Liver (tissue), 9 donors: ENCODE data around the gene B3GAT2. TPM values are rescaled to one million over a fixed set of nuclear protein-coding genes. Genes with fewer than 3 reads are reported as not detected.

Experiments used
- DNase-seq: peaks from one replicate; pipeline ENCODE4 v3.0.0-alpha.2; 2017; ENCODE audit warnings: low spot score
- H3K27ac ChIP-seq, 2 donors: one replicate each; pipeline ENCODE4 v1.7.0; 2013; ENCODE audit warnings: inconsistent platforms in 2 of 2, low read length in 2 of 2, control low read depth in 1 of 2, low read depth in 1 of 2, mild to moderate bottlenecking in 1 of 2
- H3K27me3 ChIP-seq, 4 donors: one replicate each; pipeline versions ENCODE4 v1.6.1 to v1.7.0; 2013; ENCODE audit warnings: low read length in 3 of 4, inconsistent platforms in 1 of 4, mild to moderate bottlenecking in 1 of 4, moderate library complexity in 1 of 4; ENCODE audit not compliant: control insufficient read depth in 4 of 4, insufficient read depth in 4 of 4
- H3K36me3 ChIP-seq, 4 donors: one replicate each; pipeline versions ENCODE4 v1.6.1 to v1.7.0; 2013; ENCODE audit warnings: low read length in 3 of 4, mild to moderate bottlenecking in 3 of 4, low read depth in 1 of 4, moderate library complexity in 1 of 4; ENCODE audit not compliant: control insufficient read depth in 4 of 4, insufficient read depth in 3 of 4
- H3K4me1 ChIP-seq, 4 donors: one replicate each; pipeline versions ENCODE4 v1.6.1 to v1.7.0; 2013; ENCODE audit warnings: low read length in 3 of 4, mild to moderate bottlenecking in 3 of 4, moderate library complexity in 1 of 4; ENCODE audit not compliant: control insufficient read depth in 4 of 4, insufficient read depth in 4 of 4
- H3K4me3 ChIP-seq, 3 donors: one replicate each; pipeline versions ENCODE4 v1.6.1 to v1.7.0; 2013; ENCODE audit warnings: low read length in 3 of 3, control low read depth in 1 of 3, low read depth in 1 of 3, mild to moderate bottlenecking in 1 of 3
- H3K9ac ChIP-seq, 2 donors: one replicate each; pipeline ENCODE4 v1.7.0; 2013; ENCODE audit warnings: low read length in 2 of 2, mild to moderate bottlenecking in 2 of 2, moderate library complexity in 2 of 2, control low read depth in 1 of 2, low read depth in 1 of 2
- H3K9me3 ChIP-seq, 4 donors: one replicate each; pipeline versions ENCODE4 v1.6.1 to v1.7.0; 2013; ENCODE audit warnings: low read length in 3 of 4; ENCODE audit not compliant: control insufficient read depth in 4 of 4
- EGR1 ChIP-seq, 2 donors: IDR thresholded peaks; 2 replicates each; pipeline ENCODE4 v1.6.1; 2016 to 2018; ENCODE audit warnings: antibody characterized with exemption in 2 of 2, low read depth in 2 of 2
- FOXA1 ChIP-seq: IDR thresholded peaks from 2 replicates; pipeline ENCODE4 v1.6.1; 2016; ENCODE audit warnings: antibody characterized with exemption
- FOXA2 ChIP-seq: IDR thresholded peaks from 2 replicates; pipeline ENCODE4 v1.6.1; 2016; ENCODE audit warnings: antibody characterized with exemption
- GABPA ChIP-seq, 2 donors: IDR thresholded peaks in 1 of 2; conservative IDR thresholded peaks in 1 of 2; 2 replicates each; pipeline ENCODE4 v1.6.1; 2016; ENCODE audit warnings: antibody characterized with exemption in 2 of 2, mild to moderate bottlenecking in 1 of 2, moderate library complexity in 1 of 2
- HNF4A ChIP-seq, 2 donors: conservative IDR thresholded peaks; 2 replicates each; pipeline ENCODE4 v1.6.1; 2016; ENCODE audit warnings: antibody characterized with exemption in 2 of 2, mild to moderate bottlenecking in 2 of 2
- HNF4G ChIP-seq: IDR thresholded peaks from 2 replicates; pipeline ENCODE4 v1.6.1; 2016; ENCODE audit warnings: antibody characterized with exemption
- JUND ChIP-seq, 2 donors: IDR thresholded peaks; 2 replicates each; pipeline ENCODE4 v1.6.1; 2016; ENCODE audit warnings: antibody characterized with exemption in 2 of 2
- MAX ChIP-seq: IDR thresholded peaks from 2 replicates; pipeline ENCODE4 v1.6.1; 2016; ENCODE audit warnings: antibody characterized with exemption
- NR2F2 ChIP-seq: IDR thresholded peaks from 2 replicates; pipeline ENCODE4 v1.6.1; 2016; ENCODE audit warnings: antibody characterized with exemption
- RAD21 ChIP-seq, 2 donors: IDR thresholded peaks; 2 replicates each; pipeline ENCODE4 v1.6.1; 2016; ENCODE audit warnings: antibody characterized with exemption in 2 of 2, mild to moderate bottlenecking in 2 of 2
- RXRA ChIP-seq, 2 donors: IDR thresholded peaks; 2 replicates each; pipeline ENCODE4 v1.6.1; 2017 to 2018; ENCODE audit warnings: antibody characterized with exemption in 2 of 2, mild to moderate bottlenecking in 1 of 2
- SP1 ChIP-seq: IDR thresholded peaks from 2 replicates; pipeline ENCODE4 v1.6.1; 2018; ENCODE audit warnings: antibody characterized with exemption, mild to moderate bottlenecking
- TAF1 ChIP-seq: conservative IDR thresholded peaks from 2 replicates; pipeline ENCODE4 v1.6.1; 2016; ENCODE audit warnings: antibody characterized with exemption, mild to moderate bottlenecking
- YY1 ChIP-seq: IDR thresholded peaks from 2 replicates; pipeline ENCODE4 v1.6.1; 2016; ENCODE audit warnings: antibody characterized with exemption, mild to moderate bottlenecking
- ZBTB33 ChIP-seq: IDR thresholded peaks from 2 replicates; pipeline ENCODE4 v1.6.1; 2016; ENCODE audit warnings: antibody characterized with exemption
- polyA plus RNA-seq, 2 donors: library from polyadenylated mRNA; stranded (reverse) in 1 of 2; unstranded in 1 of 2; fragments of 200-250 nt in 1 of 2; fragments of >200 nt in 1 of 2; fragmentation: Nextera tagmentation in 1 of 2; extraction: Ambion mirVana in 1 of 2; gene quantifications; one replicate each; pipeline versions ENCODE4 v1.2.1 to v1.2.3, GENCODE V29; 2013 to 2015
- total RNA-seq, 2 donors: library from RNA; depleted of rRNA; stranded (reverse); fragments of >200 nt; gene quantifications; one replicate each; pipeline ENCODE4 v1.2.3, GENCODE V29; 2014
- TF ChIP-seq, protein P1 (sequence below): fragments of 150-350 bp; IDR thresholded peaks from 2 replicates; pipeline ENCODE4 v1.5.1; 2017; ENCODE audit warnings: improper control_type of control experiment, low read depth, low read length; ENCODE audit not compliant: missing input control
- TF ChIP-seq, protein P2 (sequence below): IDR thresholded peaks from 2 replicates; pipeline ENCODE4 v1.6.1; 2016; ENCODE audit warnings: antibody characterized with exemption
- TF ChIP-seq, protein P3 (sequence below): IDR thresholded peaks from 2 replicates; pipeline ENCODE4 v1.6.1; 2016; ENCODE audit warnings: antibody characterized with exemption, mild to moderate bottlenecking
- donor health status: healthy.
- donor health status: healthy.
- donor health status: healthy.
- donor health status: healthy.
- donor health status: healthy.

B3GAT2 gene
- total and polyA plus RNA-seq, 4 donors = under 0.01 to 0.97 (median 0.36) TPM

- no peak for DNase-seq
Measured at GRCh38 chr6:70852667-70853246, 104.1 kb downstream of the B3GAT2 start.

More at GRCh38 chr6:70852667-70853246, 104.1 kb downstream of the B3GAT2 start:
- peaks cover 0 to 8% (median 2%) of the 10 kb centered on the region in 4 donors for H3K4me1 ChIP-seq
- H3K9me3 ChIP-seq = no peaks in the 10 kb centered on the region
- H3K9ac ChIP-seq = no peak overlapping the region
- H3K4me3 ChIP-seq = no peak overlapping the region
- H3K27ac ChIP-seq = no peak overlapping the region
- TF ChIP-seq YY1 (no peak), ZBTB33 (no peak), RAD21 (IDR thresholded peaks at IDR 0.05) (no peak), RXRA (IDR thresholded peaks at IDR 0.05) (no peak), GABPA (IDR thresholded peaks at IDR 0.05 in 1 of 2, conservative IDR thresholded peaks at IDR 0.05 in 1 of 2) (no peak), NR2F2 (no peak), FOXA2 (no peak), EGR1 (IDR thresholded peaks at IDR 0.05; ENCODE audit: low read depth in 2 of 2) (no peak), SP1 (no peak), MAX (no peak), FOXA1 (no peak), HNF4A (conservative IDR thresholded peaks at IDR 0.05) (no peak), JUND (IDR thresholded peaks at IDR 0.05) (no peak), HNF4G (no peak), TAF1 (no peak)
- TF ChIP-seq, protein P1, sequence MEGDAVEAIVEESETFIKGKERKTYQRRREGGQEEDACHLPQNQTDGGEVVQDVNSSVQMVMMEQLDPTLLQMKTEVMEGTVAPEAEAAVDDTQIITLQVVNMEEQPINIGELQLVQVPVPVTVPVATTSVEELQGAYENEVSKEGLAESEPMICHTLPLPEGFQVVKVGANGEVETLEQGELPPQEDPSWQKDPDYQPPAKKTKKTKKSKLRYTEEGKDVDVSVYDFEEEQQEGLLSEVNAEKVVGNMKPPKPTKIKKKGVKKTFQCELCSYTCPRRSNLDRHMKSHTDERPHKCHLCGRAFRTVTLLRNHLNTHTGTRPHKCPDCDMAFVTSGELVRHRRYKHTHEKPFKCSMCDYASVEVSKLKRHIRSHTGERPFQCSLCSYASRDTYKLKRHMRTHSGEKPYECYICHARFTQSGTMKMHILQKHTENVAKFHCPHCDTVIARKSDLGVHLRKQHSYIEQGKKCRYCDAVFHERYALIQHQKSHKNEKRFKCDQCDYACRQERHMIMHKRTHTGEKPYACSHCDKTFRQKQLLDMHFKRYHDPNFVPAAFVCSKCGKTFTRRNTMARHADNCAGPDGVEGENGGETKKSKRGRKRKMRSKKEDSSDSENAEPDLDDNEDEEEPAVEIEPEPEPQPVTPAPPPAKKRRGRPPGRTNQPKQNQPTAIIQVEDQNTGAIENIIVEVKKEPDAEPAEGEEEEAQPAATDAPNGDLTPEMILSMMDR = no peak
- TF ChIP-seq, protein P2, sequence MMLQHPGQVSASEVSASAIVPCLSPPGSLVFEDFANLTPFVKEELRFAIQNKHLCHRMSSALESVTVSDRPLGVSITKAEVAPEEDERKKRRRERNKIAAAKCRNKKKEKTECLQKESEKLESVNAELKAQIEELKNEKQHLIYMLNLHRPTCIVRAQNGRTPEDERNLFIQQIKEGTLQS = no peak
- TF ChIP-seq, protein P3, sequence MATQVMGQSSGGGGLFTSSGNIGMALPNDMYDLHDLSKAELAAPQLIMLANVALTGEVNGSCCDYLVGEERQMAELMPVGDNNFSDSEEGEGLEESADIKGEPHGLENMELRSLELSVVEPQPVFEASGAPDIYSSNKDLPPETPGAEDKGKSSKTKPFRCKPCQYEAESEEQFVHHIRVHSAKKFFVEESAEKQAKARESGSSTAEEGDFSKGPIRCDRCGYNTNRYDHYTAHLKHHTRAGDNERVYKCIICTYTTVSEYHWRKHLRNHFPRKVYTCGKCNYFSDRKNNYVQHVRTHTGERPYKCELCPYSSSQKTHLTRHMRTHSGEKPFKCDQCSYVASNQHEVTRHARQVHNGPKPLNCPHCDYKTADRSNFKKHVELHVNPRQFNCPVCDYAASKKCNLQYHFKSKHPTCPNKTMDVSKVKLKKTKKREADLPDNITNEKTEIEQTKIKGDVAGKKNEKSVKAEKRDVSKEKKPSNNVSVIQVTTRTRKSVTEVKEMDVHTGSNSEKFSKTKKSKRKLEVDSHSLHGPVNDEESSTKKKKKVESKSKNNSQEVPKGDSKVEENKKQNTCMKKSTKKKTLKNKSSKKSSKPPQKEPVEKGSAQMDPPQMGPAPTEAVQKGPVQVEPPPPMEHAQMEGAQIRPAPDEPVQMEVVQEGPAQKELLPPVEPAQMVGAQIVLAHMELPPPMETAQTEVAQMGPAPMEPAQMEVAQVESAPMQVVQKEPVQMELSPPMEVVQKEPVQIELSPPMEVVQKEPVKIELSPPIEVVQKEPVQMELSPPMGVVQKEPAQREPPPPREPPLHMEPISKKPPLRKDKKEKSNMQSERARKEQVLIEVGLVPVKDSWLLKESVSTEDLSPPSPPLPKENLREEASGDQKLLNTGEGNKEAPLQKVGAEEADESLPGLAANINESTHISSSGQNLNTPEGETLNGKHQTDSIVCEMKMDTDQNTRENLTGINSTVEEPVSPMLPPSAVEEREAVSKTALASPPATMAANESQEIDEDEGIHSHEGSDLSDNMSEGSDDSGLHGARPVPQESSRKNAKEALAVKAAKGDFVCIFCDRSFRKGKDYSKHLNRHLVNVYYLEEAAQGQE = no peak
- H3K27me3 ChIP-seq = no peaks in the 10 kb centered on the region
- peaks cover 0 to 6% (median 0%) of the 10 kb centered on the region in 4 donors for H3K36me3 ChIP-seq
